ENCODE results near the gene HTT-AS. TPM values are rescaled to one million over a fixed set of nuclear protein-coding genes. Genes with fewer than 3 reads are reported as not detected.

The HTT-AS gene
- polyA plus RNA-seq, 1 donor from 2014 or later: not detected

DNA sequence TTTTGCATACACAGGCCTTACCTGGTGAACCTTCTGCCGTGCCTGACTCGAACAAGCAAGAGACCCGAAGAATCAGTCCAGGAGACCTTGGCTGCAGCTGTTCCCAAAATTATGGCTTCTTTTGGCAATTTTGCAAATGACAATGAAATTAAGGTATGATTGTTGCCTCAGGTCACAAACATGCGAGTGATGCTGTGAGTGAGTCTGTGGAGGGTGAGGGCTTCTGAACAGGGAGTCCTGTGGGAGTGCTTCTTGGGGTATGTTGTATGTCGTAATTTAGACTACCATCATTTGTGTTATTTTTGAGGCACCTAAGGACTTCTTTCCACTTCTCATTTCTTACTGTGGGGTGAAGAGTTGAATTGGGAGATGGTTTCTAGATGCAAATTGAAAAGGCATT lies 32.9 kb upstream of the HTT-AS start:
- H3F3A ChIP-seq (ENCODE audit: insufficient read depth, low read length, poor library complexity, severe bottlenecking): no peaks in the 10 kb centered on the region

DNA sequence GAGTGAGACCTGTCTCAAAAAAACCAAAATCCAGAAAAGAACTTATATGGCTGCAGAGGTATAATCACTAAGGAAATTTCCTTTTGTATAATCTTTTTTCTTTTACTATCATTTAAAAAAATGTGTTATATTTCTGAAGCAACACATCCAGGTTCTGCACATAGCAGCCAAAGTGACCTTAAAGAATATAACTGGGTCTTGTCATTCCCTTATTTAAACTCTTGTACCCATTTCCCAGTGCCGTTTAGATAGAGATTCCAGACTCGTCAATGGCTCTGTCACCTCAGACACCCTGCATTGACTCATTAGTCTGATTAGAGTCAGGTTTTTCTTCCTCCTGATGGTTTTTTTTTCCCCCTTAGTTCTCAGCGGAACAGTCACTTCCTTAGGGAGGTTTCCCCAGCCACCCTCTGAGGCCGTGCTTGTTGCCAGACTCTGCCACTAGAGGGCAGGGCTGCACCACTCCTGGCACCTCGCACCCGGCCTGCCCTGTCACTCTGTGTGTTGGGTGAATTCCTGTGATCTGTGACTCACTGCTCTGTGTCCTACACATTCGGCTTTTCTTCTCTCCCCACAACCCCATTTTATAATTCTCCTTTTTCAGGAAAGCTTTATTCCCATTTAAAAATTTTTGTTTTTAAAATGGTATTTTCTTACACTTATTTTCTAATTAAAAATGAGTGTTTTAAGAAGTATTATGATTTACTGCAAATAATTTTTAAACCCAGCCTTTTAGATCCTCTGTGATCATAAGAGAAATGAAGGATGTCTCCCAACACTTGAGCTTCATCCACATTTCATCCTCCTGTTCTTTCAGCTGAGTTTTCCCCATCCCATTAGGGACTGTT lies 32.2 kb upstream of the HTT-AS start:
- Histone ChIP-seq H3K27me3 (ENCODE audit: insufficient read depth, low read depth, low read length) (no peaks in the 10 kb centered on the region), H3K9me3 (ENCODE audit: low read length) (no peaks in the 10 kb centered on the region), H4K20me1 (ENCODE audit: insufficient read depth) (no peaks in the 10 kb centered on the region), H3K27ac (ENCODE audit: low read length) (no peak overlapping the region), H3K9ac (ENCODE audit: low read length) (no peak overlapping the region), H3F3A (ENCODE audit: insufficient read depth, low read length, poor library complexity, severe bottlenecking) (no peaks in the 10 kb centered on the region), H3K9me2 (ENCODE audit: insufficient read depth, low read length) (no peaks in the 10 kb centered on the region), H2AFZ (ENCODE audit: low read depth, low read length) (no peak overlapping the region), H3K36me3 (ENCODE audit: insufficient read depth, low read length) (no peaks in the 10 kb centered on the region), H3K79me2 (replicated peaks; ENCODE audit: insufficient read depth, low read length) (no peaks in the 10 kb centered on the region), H3K4me3 (ENCODE audit: low read length) (no peak overlapping the region), H3K4me2 (ENCODE audit: low read length) (no peak overlapping the region)
- TF ChIP-seq SMC3 (conservative IDR thresholded peaks at IDR 0.05; ENCODE audit: poor library complexity): peak; percentile 78
- TF ChIP-seq MXI1 (conservative IDR thresholded peaks at IDR 0.05; ENCODE audit: poor library complexity, severe bottlenecking): no peak
- TF ChIP-seq TAF1 (IDR thresholded peaks at IDR 0.05; ENCODE audit: low read depth): no peak
- TF ChIP-seq RAD21 (conservative IDR thresholded peaks at IDR 0.05): peak; percentile 84
- no peak for TF ChIP-seq POLR2AphosphoS5 (IDR thresholded peaks at IDR 0.05)
- TF ChIP-seq EP300 (conservative IDR thresholded peaks at IDR 0.05; ENCODE audit: poor library complexity, severe bottlenecking): no peak
- TF ChIP-seq, protein P1, sequence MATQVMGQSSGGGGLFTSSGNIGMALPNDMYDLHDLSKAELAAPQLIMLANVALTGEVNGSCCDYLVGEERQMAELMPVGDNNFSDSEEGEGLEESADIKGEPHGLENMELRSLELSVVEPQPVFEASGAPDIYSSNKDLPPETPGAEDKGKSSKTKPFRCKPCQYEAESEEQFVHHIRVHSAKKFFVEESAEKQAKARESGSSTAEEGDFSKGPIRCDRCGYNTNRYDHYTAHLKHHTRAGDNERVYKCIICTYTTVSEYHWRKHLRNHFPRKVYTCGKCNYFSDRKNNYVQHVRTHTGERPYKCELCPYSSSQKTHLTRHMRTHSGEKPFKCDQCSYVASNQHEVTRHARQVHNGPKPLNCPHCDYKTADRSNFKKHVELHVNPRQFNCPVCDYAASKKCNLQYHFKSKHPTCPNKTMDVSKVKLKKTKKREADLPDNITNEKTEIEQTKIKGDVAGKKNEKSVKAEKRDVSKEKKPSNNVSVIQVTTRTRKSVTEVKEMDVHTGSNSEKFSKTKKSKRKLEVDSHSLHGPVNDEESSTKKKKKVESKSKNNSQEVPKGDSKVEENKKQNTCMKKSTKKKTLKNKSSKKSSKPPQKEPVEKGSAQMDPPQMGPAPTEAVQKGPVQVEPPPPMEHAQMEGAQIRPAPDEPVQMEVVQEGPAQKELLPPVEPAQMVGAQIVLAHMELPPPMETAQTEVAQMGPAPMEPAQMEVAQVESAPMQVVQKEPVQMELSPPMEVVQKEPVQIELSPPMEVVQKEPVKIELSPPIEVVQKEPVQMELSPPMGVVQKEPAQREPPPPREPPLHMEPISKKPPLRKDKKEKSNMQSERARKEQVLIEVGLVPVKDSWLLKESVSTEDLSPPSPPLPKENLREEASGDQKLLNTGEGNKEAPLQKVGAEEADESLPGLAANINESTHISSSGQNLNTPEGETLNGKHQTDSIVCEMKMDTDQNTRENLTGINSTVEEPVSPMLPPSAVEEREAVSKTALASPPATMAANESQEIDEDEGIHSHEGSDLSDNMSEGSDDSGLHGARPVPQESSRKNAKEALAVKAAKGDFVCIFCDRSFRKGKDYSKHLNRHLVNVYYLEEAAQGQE (IDR thresholded peaks at IDR 0.05; ENCODE audit: borderline replicate concordance): no peak
- TF ChIP-seq CTCF (IDR thresholded peaks at IDR 0.05; ENCODE audit: poor library complexity, severe bottlenecking): peak; percentile 87

More for the DNA sequence above, 32.9 kb upstream of the HTT-AS start:
- Histone ChIP-seq H3K4me2 (ENCODE audit: low read length) (no peak overlapping the region), H3K79me2 (replicated peaks; ENCODE audit: insufficient read depth, low read length) (no peaks in the 10 kb centered on the region), H3K9ac (ENCODE audit: low read length) (no peak overlapping the region), H3K27me3 (ENCODE audit: insufficient read depth, low read depth, low read length) (no peaks in the 10 kb centered on the region), H3K4me3 (ENCODE audit: low read length) (no peak overlapping the region), H3K9me2 (ENCODE audit: insufficient read depth, low read length) (no peaks in the 10 kb centered on the region), H2AFZ (ENCODE audit: low read depth, low read length) (no peak overlapping the region), H3K36me3 (ENCODE audit: insufficient read depth, low read length) (peaks cover under 1% of the 10 kb centered on the region), H3K27ac (ENCODE audit: low read length) (no peak overlapping the region), H3K9me3 (ENCODE audit: low read length) (no peaks in the 10 kb centered on the region), H4K20me1 (ENCODE audit: insufficient read depth) (no peaks in the 10 kb centered on the region)
- TF ChIP-seq POLR2AphosphoS5 (IDR thresholded peaks at IDR 0.05) (no peak), TAF1 (IDR thresholded peaks at IDR 0.05; ENCODE audit: low read depth) (no peak), SMC3 (conservative IDR thresholded peaks at IDR 0.05; ENCODE audit: poor library complexity) (no peak), MXI1 (conservative IDR thresholded peaks at IDR 0.05; ENCODE audit: poor library complexity, severe bottlenecking) (no peak), RAD21 (conservative IDR thresholded peaks at IDR 0.05) (no peak), CTCF (IDR thresholded peaks at IDR 0.05; ENCODE audit: poor library complexity, severe bottlenecking) (no peak), EP300 (conservative IDR thresholded peaks at IDR 0.05; ENCODE audit: poor library complexity, severe bottlenecking) (no peak), EZH2 (IDR thresholded peaks at IDR 0.05; ENCODE audit: borderline replicate concordance, insufficient read depth, low read length, poor library complexity, severe bottlenecking) (no peak)
- TF ChIP-seq, protein P1 (IDR thresholded peaks at IDR 0.05; ENCODE audit: borderline replicate concordance): no peak

All from neural cell (in vitro differentiated cells).